Measurements from ENCODE around the gene FYB2.

FYB2 gene

DNA sequence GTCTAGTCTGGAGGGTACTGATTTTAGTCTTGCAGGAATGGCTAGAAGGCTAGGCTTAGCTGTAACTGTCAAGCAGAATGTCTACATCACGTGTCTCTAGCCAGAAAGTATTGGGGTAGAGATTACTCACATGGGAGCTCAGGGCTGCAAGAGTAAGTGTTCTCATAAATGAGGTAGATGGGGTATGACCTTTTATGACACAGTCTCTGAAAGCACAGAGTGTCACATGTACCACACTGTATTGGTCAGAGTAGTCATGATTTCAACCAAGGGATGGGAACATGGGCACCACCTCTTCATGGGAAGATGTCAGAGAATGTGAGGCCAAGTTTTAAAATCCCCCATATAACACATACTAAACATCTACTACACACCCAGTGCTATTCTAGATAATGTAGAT, 2.9 kb downstream of the FYB2 start:
- no peak overlapping the region for H3K4me3 ChIP-seq (ENCODE audit: low read depth, low read length)
- peak; percentile 15 for DNase-seq (ENCODE audit: low read depth)
- TF ChIP-seq, protein P1, sequence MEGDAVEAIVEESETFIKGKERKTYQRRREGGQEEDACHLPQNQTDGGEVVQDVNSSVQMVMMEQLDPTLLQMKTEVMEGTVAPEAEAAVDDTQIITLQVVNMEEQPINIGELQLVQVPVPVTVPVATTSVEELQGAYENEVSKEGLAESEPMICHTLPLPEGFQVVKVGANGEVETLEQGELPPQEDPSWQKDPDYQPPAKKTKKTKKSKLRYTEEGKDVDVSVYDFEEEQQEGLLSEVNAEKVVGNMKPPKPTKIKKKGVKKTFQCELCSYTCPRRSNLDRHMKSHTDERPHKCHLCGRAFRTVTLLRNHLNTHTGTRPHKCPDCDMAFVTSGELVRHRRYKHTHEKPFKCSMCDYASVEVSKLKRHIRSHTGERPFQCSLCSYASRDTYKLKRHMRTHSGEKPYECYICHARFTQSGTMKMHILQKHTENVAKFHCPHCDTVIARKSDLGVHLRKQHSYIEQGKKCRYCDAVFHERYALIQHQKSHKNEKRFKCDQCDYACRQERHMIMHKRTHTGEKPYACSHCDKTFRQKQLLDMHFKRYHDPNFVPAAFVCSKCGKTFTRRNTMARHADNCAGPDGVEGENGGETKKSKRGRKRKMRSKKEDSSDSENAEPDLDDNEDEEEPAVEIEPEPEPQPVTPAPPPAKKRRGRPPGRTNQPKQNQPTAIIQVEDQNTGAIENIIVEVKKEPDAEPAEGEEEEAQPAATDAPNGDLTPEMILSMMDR (IDR thresholded peaks at IDR 0.05; ENCODE audit: low read depth, low read length, missing control alignments): no peak

DNA sequence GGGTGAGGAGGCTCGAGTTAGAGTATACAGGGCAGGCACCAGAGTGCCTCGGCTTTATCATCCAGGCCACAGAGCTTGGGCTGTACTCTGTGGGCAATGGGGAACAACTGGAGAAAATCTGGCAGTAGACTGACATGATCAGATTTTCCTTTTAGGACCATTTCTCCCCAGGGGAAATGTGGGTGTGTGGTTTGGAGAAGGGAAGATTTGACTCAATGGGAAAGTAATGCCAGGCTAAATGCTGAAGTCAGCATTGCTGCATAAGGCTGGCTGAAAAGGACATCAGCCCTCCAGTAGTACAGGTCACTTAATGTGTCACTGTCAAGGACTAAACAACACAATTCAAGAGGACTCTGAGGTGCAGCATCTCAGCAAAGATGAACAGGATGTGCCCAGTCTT, 5.0 kb downstream of the FYB2 start:
- TF ChIP-seq, protein P1 (IDR thresholded peaks at IDR 0.05; ENCODE audit: low read depth, low read length, missing control alignments): no peak
- DNase-seq (ENCODE audit: low read depth): no peak
- no peak overlapping the region for H3K4me3 ChIP-seq (ENCODE audit: low read depth, low read length)

DNA sequence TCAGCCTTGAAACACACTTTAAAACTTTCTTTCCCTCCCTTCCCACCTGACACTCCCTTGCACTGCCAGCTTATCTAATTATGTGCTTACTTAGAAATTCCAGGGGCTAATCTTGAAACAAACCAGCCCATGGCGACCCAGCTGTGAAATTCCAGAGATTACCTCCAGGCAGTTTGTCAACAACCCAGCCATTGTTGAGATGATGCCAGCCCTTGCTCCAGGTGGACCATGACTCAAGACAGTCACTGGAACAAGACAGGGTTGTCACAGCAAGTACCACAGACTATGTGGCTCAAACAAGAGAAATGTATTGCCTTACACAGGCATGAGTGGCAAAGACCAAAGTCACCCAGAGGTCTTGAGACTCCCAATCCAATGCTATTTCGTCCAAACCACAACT, 7.9 kb downstream of the FYB2 start:
- TF ChIP-seq, protein P1 (IDR thresholded peaks at IDR 0.05; ENCODE audit: low read depth, low read length, missing control alignments): no peak
- no peak overlapping the region for H3K4me3 ChIP-seq (ENCODE audit: low read depth, low read length)
- DNase-seq (ENCODE audit: low read depth): no peak

DNA sequence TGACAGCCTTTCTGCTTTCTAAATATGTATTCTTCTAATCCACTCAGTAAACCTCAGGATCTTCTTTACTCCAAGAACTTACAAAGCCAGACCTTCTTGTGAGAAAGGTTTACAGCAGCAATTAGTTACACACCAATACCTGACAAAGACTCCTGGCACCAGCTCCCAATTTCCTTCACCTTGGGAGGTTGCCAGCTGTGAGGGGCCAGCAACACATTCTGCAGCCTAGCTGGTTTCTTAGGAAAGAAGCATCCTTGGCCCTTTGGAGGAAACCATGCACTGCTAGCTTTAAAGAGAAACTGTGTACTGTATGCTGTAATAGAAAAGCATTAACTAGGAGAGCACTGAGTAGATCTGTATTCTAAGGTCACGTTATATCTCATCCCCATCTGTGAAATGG, 10.8 kb downstream of the FYB2 start:
- no peak for DNase-seq (ENCODE audit: low read depth)
- TF ChIP-seq, protein P1 (IDR thresholded peaks at IDR 0.05; ENCODE audit: low read depth, low read length, missing control alignments): no peak
- no peak overlapping the region for H3K4me3 ChIP-seq (ENCODE audit: low read depth, low read length)

DNA sequence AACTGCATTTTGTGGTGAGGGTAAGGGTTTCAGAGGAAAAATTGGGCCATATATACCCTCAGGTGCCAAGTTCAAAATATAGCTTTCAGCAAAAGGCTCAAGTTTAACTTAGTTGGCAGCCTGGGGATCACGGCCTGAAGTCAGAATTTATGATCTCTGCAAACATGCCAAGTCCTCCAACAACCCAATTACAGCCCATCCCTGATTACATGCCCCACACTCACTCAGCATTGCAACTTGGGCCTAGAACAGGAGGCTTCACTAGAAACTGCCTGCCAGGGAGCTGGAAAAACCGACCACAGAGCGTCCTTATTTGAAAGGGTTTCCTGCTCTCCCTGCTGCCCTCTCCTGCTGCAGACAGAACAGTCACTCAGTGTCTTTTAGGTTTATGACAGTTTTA, 12.4 kb downstream of the FYB2 start:
- H3K4me3 ChIP-seq (ENCODE audit: low read depth, low read length): no peak overlapping the region
- TF ChIP-seq, protein P1 (IDR thresholded peaks at IDR 0.05; ENCODE audit: low read depth, low read length, missing control alignments): no peak
- no peak for DNase-seq (ENCODE audit: low read depth)

DNA sequence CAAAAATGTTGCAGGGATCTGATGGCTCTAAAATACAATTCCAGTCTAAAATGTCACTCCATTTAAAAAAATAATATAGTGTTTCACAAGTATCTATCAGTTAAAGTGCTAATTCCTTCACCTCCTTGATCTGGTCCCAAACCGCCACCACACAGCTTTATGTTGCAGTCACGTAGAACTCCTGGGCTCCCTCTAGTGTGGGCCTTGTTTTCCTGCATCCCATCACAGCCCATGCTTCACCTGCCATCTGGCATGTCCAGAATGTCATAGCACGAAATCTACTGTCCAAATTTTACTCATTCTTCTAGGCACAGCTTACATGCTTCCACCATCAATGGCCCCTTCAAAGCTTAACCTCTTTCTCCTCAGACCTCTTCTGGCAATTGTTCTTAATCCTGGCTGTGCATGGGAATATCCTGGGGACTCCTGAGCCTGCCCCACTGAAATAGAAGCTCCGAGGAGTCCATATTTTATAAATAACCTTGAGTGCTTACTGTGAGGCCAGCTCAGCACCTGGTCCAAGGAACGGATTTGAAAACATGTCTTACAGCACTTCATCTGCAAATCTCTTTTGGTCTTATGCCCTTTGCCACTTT, 15.5 kb downstream of the FYB2 start:
- no peak overlapping the region for H3K4me3 ChIP-seq (ENCODE audit: low read depth, low read length)
- TF ChIP-seq, protein P1 (IDR thresholded peaks at IDR 0.05; ENCODE audit: low read depth, low read length, missing control alignments): peak; percentile 70
- DNase-seq (ENCODE audit: low read depth): no peak
